GM23338 (cell line): ENCODE data around the gene KRT38. TPM values are rescaled to one million over a fixed set of nuclear protein-coding genes. Genes with fewer than 3 reads are reported as not detected.

Experiments used
- ATAC-seq: fragments of 200-7000 bp; cut with Tn5 transposase; 3 replicates; pipeline ENCODE4 v1.9.1; 2020
- DNase-seq: peaks from one replicate; pipeline ENCODE4 v3.0.0-alpha.2; 2015; ENCODE audit warnings: low spot score
- H2AFZ ChIP-seq: fragments of 200-600 bp; sonication (generic); 2 replicates; pipeline ENCODE4 v1.8.0; 2016; ENCODE audit warnings: antibody characterized with exemption, mild to moderate bottlenecking, moderate library complexity
- H3F3A ChIP-seq: fragments of 200-600 bp; sonication (generic); replicated peaks from 2 replicates; pipeline ENCODE4 v1.8.0; 2017; ENCODE audit warnings: antibody characterized with exemption, mixed run types, low read depth
- H3K27ac ChIP-seq: fragments of 200-600 bp; sonication (generic); 2 replicates; pipeline ENCODE4 v1.6.1; 2016; ENCODE audit warnings: low read depth
- H3K27me3 ChIP-seq: fragments of 200-600 bp; sonication (generic); 2 replicates; pipeline ENCODE4 v1.8.0; 2016; ENCODE audit warnings: mild to moderate bottlenecking, mixed run types, moderate library complexity; ENCODE audit not compliant: insufficient read depth
- H3K36me3 ChIP-seq: fragments of 200-600 bp; sonication (generic); 2 replicates; pipeline ENCODE4 v1.8.0; 2016; ENCODE audit warnings: mild to moderate bottlenecking; ENCODE audit not compliant: insufficient read depth
- H3K4me1 ChIP-seq: fragments of 200-600 bp; sonication (generic); 2 replicates; pipeline ENCODE4 v1.8.0; 2016; ENCODE audit warnings: mild to moderate bottlenecking, moderate library complexity; ENCODE audit not compliant: insufficient read depth
- H3K4me2 ChIP-seq: fragments of 200-600 bp; sonication (generic); 2 replicates; pipeline ENCODE4 v1.7.1; 2017; ENCODE audit warnings: mixed run types
- H3K4me3 ChIP-seq: fragments of 200-600 bp; sonication (generic); 2 replicates; pipeline ENCODE4 v1.6.1; 2016; ENCODE audit warnings: mixed run types
- H3K79me2 ChIP-seq: fragments of 200-600 bp; sonication (generic); replicated peaks from 2 replicates; pipeline ENCODE4 v1.8.0; 2017; ENCODE audit warnings: mild to moderate bottlenecking; ENCODE audit not compliant: insufficient read depth
- H3K9me2 ChIP-seq: fragments of 200-600 bp; sonication (generic); 2 replicates; pipeline ENCODE4 v1.8.0; 2017; ENCODE audit not compliant: insufficient read depth
- H4K20me1 ChIP-seq: fragments of 200-600 bp; sonication (generic); replicated peaks from 2 replicates; pipeline ENCODE4 v1.8.0; 2017; ENCODE audit warnings: mild to moderate bottlenecking; ENCODE audit not compliant: insufficient read depth
- H3K27ac Mint-ChIP-seq: 2 replicates; pipeline ENCODE4 v1.8.0; 2020; ENCODE audit warnings: inconsistent platforms, mild to moderate bottlenecking, moderate library complexity, mixed read lengths
- H3K27me3 Mint-ChIP-seq: 3 replicates; pipeline ENCODE4 v1.8.0; 2022; ENCODE audit warnings: low read depth, mild to moderate bottlenecking, moderate library complexity, mixed read lengths, inconsistent platforms; ENCODE audit not compliant: insufficient read depth, poor library complexity
- H3K36me3 Mint-ChIP-seq: 3 replicates; pipeline ENCODE4 v1.8.0; 2021; ENCODE audit warnings: low read depth, mild to moderate bottlenecking, inconsistent platforms, moderate library complexity, mixed read lengths
- H3K4me1 Mint-ChIP-seq: 3 replicates; pipeline ENCODE4 v1.8.0; 2020; ENCODE audit warnings: mild to moderate bottlenecking, inconsistent platforms, mixed read lengths
- H3K4me3 Mint-ChIP-seq: 3 replicates; pipeline ENCODE4 v1.8.0; 2021; ENCODE audit warnings: moderate library complexity, mild to moderate bottlenecking, inconsistent platforms, mixed read lengths
- H3K9me3 Mint-ChIP-seq: 3 replicates; pipeline ENCODE4 v1.8.0; 2020; ENCODE audit warnings: moderate library complexity, mild to moderate bottlenecking, inconsistent platforms, mixed read lengths
- CREB1 ChIP-seq: fragments of 250-450 bp; sonication (Bioruptor Pico); IDR thresholded peaks from 2 replicates; pipeline ENCODE4 v1.5.0; 2020; ENCODE audit warnings: low read depth, mild to moderate bottlenecking, moderate library complexity
- CTCF ChIP-seq, 2 experiments: fragments of 200-600 bp in 1 of 2; sonication (generic) in 1 of 2; conservative IDR thresholded peaks; 2 replicates each; pipeline versions ENCODE4 v1.5.1 to v1.6.1; 2016 to 2017; ENCODE audit warnings: antibody characterized with exemption in 2 of 2, low read depth in 2 of 2, mild to moderate bottlenecking in 2 of 2, moderate library complexity in 1 of 2
- ETS1 ChIP-seq: IDR thresholded peaks from 2 replicates; pipeline ENCODE4 v1.6.1; 2016; ENCODE audit warnings: antibody characterized with exemption
- EZH2 ChIP-seq: fragments of 200-600 bp; sonication (generic); IDR thresholded peaks from one replicate; pipeline ENCODE4 v1.8.0; 2017; ENCODE audit warnings: antibody characterized with exemption, mild to moderate bottlenecking, low read depth; ENCODE audit not compliant: unreplicated experiment
- EZH2phosphoT487 ChIP-seq: fragments of 200-600 bp; sonication (generic); IDR thresholded peaks from one replicate; pipeline ENCODE4 v1.8.1; 2018; ENCODE audit warnings: antibody characterized with exemption; ENCODE audit not compliant: unreplicated experiment
- JUNB ChIP-seq: IDR thresholded peaks from one replicate; pipeline ENCODE4 v1.6.1; 2016; ENCODE audit warnings: antibody characterized with exemption; ENCODE audit not compliant: unreplicated experiment
- NANOG ChIP-seq: IDR thresholded peaks from 2 replicates; pipeline ENCODE4 v1.6.1; 2016; ENCODE audit warnings: antibody characterized with exemption, borderline replicate concordance
- POLR2AphosphoS5 ChIP-seq: IDR thresholded peaks from 2 replicates; pipeline ENCODE4 v1.6.1; 2016; ENCODE audit warnings: antibody characterized with exemption, low read depth
- REST ChIP-seq: IDR thresholded peaks from one replicate; pipeline ENCODE4 v1.6.1; 2018; ENCODE audit warnings: antibody characterized with exemption; ENCODE audit not compliant: unreplicated experiment
- STAT1 ChIP-seq: IDR thresholded peaks from one replicate; pipeline ENCODE4 v1.6.1; 2016; ENCODE audit warnings: antibody characterized with exemption; ENCODE audit not compliant: unreplicated experiment
- ZNF114 ChIP-seq: fragments of 250-450 bp; sonication (Bioruptor Pico); IDR thresholded peaks from 2 replicates; pipeline ENCODE4 v1.5.0; 2020; ENCODE audit warnings: mild to moderate bottlenecking, moderate library complexity
- ZNF331 ChIP-seq: fragments of 250-450 bp; sonication (Bioruptor Pico); IDR thresholded peaks from 2 replicates; pipeline ENCODE4 v1.5.0; 2020; ENCODE audit warnings: low read depth, mild to moderate bottlenecking, moderate library complexity
- ZNF462 ChIP-seq: fragments of 250-450 bp; sonication (Bioruptor Pico); IDR thresholded peaks from 2 replicates; pipeline ENCODE4 v1.5.0; 2020; ENCODE audit warnings: mild to moderate bottlenecking, moderate library complexity
- polyA plus RNA-seq: library from polyadenylated mRNA; unstranded; fragments of >200 nt; fragmentation: Nextera tagmentation; extraction: Ambion mirVana; gene quantifications from 2 replicates; pipeline ENCODE4 v1.2.1, GENCODE V29; 2016
- total RNA-seq: library from RNA; depleted of rRNA; stranded (reverse); fragments of >200 nt; shearing (Covaris generic); gene quantifications from 2 replicates; pipeline ENCODE4 v1.2.3, GENCODE V29; 2014

The KRT38 gene
- total and polyA plus RNA-seq, 2 experiments from 2014 or later, result not detected

- no peaks in the 10 kb centered on the region for H3K4me1 ChIP-seq
- no peaks in the 10 kb centered on the region for H3K27me3 ChIP-seq
- Mint-ChIP-seq H3K27ac (no peak within 1 kb of the TSS), H3K36me3 (no peaks in the 10 kb centered on the region), H3K4me3 (no peak within 1 kb of the TSS), H3K9me3 (peaks cover 12% of the 10 kb centered on the region; the same call in 2 of the 3 replicates), H3K4me1 (no peaks in the 10 kb centered on the region), H3K27me3 (peaks cover 5% of the 10 kb centered on the region)
- no peak within 1 kb of the TSS for H2AFZ ChIP-seq
- ATAC-seq (no peak), DNase-seq (no peak)
- no peaks in the 10 kb centered on the region for H3K79me2 ChIP-seq
- no peak within 1 kb of the TSS for H3K4me3 ChIP-seq
- H3F3A ChIP-seq, result no peaks in the 10 kb centered on the region
- H4K20me1 ChIP-seq, result no peaks in the 10 kb centered on the region
- H3K4me2 ChIP-seq, result no peak within 1 kb of the TSS
- H3K27ac ChIP-seq, result no peak within 1 kb of the TSS
- H3K9me2 ChIP-seq, result 0 out of 2 replicates have a peak, but pooled peaks cover 7% of the 10 kb centered on the region
- H3K36me3 ChIP-seq, result no peaks in the 10 kb centered on the region
- TF ChIP-seq CTCF (conservative IDR thresholded peaks at IDR 0.05; ENCODE audit: low read depth in 2 of 2) (no peak), ZNF114 (no peak), EZH2phosphoT487 (no peak), ZNF331 (CRISPR knock-in tag) (no peak), JUNB (no peak), ETS1 (no peak), EZH2 (no peak), REST (no peak), CREB1 (no peak), POLR2AphosphoS5 (no peak), NANOG (no peak), STAT1 (no peak), ZNF462 (no peak)
These were observed 26.2 kb upstream of the KRT38 start, which contains the start of gene KRT32 for GRCh38 chr17:41466988-41467387. Gene KRT32, minus strand, starts transcription at chr17:41467386. Its CDS starts 61 bp downstream, at chr17:41467325.
